OCI-M2 (cell line): ENCODE data around the gene GFPT2.

Experiments used
- DNase-seq: peaks from one replicate; lab custom pipeline; 2025; ENCODE audit not compliant: unreplicated experiment; lab: John Stamatoyannopoulos, UW

The GFPT2 gene

DNA sequence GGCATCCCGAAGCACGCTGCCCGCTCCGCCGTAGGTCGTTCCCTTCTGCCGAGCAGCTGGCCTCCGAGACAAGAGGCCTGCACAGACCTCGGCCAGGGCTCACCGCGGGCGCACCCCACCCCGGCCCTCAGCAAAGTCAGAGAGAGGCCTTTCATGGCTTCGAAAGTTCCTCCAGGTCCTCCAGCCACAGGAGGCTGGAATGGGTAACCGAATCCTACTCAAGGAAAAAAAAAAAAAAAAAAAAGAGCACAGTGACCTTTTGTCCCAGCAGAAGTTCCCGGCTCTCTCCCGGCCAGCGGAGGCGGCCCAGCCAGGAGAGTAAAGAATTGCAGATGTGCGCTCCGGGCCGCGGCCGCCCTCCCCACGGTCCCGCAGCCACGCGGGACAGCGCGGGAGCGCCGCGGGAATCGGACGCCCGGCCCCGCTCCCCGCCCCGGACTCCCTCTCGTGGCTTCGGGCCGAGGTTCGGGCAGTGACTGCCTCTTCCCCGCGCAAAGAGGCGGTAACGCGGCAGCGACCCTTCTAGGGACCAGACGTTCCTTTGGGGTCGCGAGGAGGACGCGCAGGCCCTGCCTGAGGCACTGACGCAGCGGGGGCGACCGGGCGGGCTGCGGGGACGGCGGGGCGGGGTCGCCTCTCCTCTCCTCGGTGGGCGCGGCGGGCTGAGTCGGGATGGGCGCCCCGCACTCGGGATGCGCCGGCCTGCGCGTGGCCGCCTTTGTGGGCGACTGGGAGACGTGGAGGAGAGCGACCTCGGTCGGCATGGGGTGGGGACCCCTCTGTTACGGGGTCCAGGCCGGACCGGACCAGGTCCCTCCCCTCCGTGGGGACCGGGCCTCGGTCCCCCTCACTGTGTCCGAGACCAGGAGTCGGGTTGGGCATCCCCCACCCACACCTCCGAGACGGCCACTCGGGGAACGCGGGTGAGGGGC lies 754 bp downstream of the GFPT2 start:
- DNase-seq, result no peak

DNA sequence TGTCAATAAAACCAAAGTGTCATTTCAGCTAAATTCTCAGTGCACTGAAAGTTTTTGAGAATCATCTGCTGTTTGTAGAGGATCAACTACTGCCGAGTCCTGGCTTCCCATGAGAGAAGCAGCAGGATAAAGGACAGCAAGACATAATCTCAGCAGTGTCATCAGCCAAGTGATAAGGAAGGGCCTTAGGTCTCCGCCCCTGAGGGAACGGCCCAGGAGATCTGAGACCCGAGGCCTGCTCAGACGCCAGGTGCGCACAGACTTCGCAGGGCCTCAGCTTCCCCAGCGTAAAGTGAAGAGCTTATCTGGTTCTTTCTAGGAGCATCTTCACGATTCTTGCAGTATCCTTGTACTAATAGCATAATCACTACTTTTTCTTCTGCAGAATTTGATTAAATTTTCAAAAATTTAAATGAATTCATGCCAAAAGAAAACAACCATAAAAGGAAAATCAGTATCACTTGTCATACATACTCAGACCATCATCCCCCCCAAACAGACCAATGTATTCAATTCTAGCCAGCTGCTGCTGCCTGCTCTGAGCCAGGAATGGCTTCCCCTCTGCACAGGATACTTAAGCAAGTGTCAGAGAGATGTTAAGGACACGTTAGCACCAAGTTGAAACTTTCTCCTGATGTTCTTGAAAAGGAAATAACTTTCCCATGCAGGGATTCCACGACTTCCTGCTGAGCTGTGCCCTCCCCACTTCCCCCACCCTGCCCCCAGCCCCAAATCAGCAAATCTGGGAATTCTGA lies 2.2 kb downstream of the GFPT2 start:
- no peak for DNase-seq

- no peak for DNase-seq
Measured at GRCh38 chr5:180350296-180350695, 2.8 kb downstream of the GFPT2 start.

- no peak for DNase-seq
Measured at GRCh38 chr5:180349391-180349790, 3.7 kb downstream of the GFPT2 start.

DNA sequence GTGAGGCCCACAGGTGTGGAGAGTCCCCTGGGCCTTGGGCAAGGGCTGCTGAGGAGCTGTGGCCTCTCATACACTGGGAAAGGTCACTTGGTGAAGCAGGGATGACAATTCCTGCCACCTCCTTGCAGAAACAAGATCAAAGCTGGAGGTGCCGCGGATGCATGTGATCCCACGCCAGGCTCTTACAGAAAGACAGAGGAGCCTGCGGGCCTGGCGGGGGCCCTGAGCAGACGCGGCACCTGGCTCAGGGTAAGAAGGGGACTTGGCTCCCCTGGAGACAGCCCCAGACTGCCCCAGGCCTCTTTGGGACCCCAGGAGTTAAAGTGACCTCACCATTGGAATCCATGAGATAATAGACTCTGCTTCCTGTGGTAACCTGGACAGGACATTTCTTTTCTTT lies 4.8 kb downstream of the GFPT2 start:
- DNase-seq, result no peak

DNA sequence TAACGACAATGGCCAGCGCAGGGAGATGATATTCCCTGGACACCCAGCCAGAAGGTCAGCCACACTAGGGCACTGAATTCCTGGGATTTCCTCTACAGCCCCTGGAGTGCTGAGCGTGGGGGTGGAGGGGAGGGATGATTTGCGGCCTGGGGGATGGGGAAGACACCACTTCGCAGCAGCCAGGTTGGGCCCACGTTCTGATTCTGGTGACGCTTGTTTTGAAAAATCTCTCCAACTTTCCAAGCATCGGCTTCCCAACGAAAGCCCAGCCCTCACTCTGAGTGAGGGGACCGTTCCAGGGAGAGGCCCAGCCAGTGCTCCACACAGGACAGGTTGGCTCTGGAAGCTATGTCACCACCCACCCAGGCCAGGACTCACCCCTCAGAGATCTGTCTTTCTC lies 5.4 kb downstream of the GFPT2 start:
- no peak for DNase-seq

- DNase-seq, result no peak
Measured at GRCh38 chr5:180346358-180346757, 6.8 kb downstream of the GFPT2 start.

- DNase-seq, result no peak
Measured at GRCh38 chr5:180345781-180346180, 7.4 kb downstream of the GFPT2 start.

GRCh38 chr5:180345186-180345585 lies 8.0 kb downstream of the GFPT2 start:
- no peak for DNase-seq

- DNase-seq, result no peak
Measured at GRCh38 chr5:180344696-180344999, 8.5 kb downstream of the GFPT2 start.

- no peak for DNase-seq
Measured at GRCh38 chr5:180343831-180344695, 9.1 kb downstream of the GFPT2 start.

DNA sequence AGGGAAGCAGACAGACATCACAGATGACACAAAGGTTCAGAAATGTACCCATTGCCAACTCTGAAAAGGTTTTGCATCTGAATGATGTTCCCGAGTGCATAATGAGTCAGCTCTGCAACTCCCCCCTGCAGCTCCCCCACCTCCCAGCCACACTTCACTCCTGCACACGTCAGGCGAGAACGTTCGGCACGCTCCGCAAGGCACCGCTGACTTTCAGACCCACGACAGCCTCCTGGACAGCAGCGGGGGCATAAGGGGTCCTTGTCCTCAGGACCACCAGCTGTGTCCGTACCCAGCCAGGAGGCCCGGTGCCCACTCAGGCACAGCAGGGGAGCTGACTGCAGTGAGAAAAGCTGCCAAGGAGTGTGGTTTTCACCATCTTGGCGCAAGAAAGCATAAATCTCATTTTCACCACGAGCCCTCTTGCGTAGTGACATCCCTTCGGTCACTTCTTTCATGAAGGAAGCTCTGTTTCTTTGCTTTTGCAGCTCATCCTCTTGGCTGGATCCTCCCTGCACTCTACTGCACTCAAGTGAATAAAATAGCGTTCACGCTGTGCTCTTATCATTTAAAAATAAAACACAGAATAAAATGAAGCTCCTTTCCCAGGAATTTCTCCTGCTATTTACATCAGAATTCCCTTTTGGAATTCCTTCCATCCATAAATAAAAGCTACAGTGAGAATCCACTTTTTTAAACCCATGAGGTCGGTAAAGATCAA lies 9.9 kb downstream of the GFPT2 start:
- no peak for DNase-seq

DNA sequence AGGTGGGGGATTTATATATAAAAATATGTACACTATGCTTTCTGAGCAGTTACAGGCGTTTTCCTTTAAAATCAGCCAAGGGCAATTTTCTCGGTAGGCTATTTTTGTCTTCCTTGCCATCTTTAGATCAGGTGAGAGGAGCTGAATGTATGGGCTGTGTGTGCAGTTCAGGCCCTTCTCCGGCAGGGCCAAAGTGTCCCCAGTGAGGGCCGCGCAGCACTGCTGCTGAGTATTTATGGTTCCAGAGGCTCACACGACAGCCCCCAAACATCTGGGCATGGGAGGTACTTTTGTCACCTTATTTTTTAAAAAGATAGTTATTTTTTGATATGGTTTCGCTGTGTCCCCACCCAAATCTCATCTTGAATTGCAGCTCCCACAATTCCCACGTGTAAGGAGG lies 11.5 kb downstream of the GFPT2 start:
- no peak for DNase-seq

DNA sequence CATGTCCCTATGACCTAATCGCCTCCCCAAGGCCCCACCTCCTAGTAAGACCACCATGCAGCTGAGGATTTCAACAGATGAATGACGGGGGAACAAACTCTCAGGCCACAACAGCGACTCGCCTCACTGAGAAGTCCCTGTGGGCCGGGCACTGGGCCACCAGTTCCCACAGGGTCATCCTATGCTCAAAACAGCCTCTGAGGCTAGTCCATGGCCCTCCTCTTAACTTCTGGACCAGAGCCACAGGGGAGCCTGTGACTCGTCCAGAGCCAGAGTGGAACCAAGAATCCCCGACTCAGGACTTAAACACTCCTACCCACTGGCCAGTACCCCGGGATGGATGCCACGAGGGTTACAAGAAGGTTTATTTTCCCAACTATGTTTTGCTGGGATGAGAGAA lies 12.3 kb downstream of the GFPT2 start:
- DNase-seq, result no peak

- DNase-seq, result no peak
Measured at GRCh38 chr5:180339583-180340183, 13.5 kb downstream of the GFPT2 start.

GRCh38 chr5:180338001-180338707 lies 15.0 kb downstream of the GFPT2 start:
- no peak for DNase-seq

DNA sequence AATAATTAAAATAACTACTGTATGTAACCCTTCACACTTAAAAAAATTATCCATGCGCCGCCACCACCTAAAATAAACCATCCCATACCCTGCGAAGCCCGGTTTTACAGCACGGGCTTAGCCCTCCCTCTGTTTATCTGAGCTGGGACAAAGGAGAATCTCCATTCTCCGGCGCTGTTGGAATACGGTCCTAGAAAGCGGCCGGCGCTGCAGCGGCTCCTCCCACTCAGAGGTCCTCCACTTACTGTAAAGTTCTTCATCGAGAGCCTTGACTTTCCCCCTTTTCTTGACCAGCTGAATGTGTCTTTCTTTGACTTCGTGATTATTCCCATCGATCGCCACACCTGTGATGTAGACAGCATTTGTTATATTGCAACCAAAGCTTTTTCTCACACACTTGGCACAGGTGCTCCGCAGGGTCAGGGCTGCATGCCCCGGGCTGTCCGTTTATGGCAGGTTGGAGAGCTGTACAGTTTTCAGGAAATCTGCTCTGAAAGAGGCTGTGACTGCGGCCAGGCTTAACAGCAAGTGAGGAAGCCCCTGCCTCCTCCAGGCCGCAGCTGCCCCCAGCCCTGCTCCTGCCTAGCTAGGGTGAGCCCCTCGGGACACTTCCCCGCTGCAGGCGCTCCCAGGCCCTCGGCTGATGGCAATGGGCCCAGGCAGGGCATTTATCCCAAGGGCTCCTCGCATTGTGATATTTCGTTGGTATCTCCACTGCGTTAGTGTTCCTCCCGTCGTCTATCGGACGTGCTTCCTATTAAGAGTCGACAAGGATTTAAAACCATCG lies 16.7 kb downstream of the GFPT2 start:
- DNase-seq, result no peak

GRCh38 chr5:180335614-180336233 lies 17.4 kb downstream of the GFPT2 start:
- no peak for DNase-seq
